Suprapubic skin (tissue), 4 donors: ENCODE results near the gene TCF12. TPM values are rescaled to one million over a fixed set of nuclear protein-coding genes. Genes with fewer than 3 reads are reported as not detected.

ENCODE experiments used
- DNase-seq, 2 donors: peaks; one replicate each; pipeline ENCODE4 v3.0.0-alpha.2; 2019; ENCODE audit warnings: low spot score in 2 of 2
- H3K27ac ChIP-seq: fragments of 200-600 bp; sonication (generic); one replicate; pipeline ENCODE4 v1.5.1; 2019
- H3K27me3 ChIP-seq: fragments of 200-600 bp; sonication (generic); one replicate; pipeline ENCODE4 v1.5.1; 2019
- H3K36me3 ChIP-seq: fragments of 200-600 bp; sonication (generic); one replicate; pipeline ENCODE4 v1.5.1; 2019
- H3K4me1 ChIP-seq: fragments of 200-600 bp; sonication (generic); one replicate; pipeline ENCODE4 v1.5.1; 2019
- H3K4me3 ChIP-seq: fragments of 200-600 bp; sonication (generic); one replicate; pipeline ENCODE4 v1.5.1; 2019; ENCODE audit warnings: mild to moderate bottlenecking
- H3K9me3 ChIP-seq: fragments of 200-600 bp; sonication (generic); one replicate; pipeline ENCODE4 v1.5.1; 2019
- EP300 ChIP-seq: sonication (generic); formaldehyde crosslinking; IDR thresholded peaks from one replicate; pipeline ENCODE4 v1.6.1; 2017; ENCODE audit warnings: antibody characterized with exemption
- POLR2A ChIP-seq, 2 donors: fragments of 450-650 bp; IDR thresholded peaks; one replicate each; pipeline ENCODE4 v1.6.1; 2017; ENCODE audit warnings: antibody characterized with exemption in 2 of 2, mild to moderate bottlenecking in 2 of 2, moderate library complexity in 2 of 2
- POLR2AphosphoS5 ChIP-seq, 3 donors: sonication (generic); formaldehyde crosslinking; IDR thresholded peaks; one replicate each; pipeline ENCODE4 v1.6.1; 2017; ENCODE audit warnings: antibody characterized with exemption in 3 of 3
- WGBS: methylation state at CpG from one replicate; pipeline ENCODE4 v1.1.5; 2018; 5-methylcytosine and 5-hydroxymethylcytosine counted together
- total RNA-seq, 4 donors: library from RNA; depleted of rRNA; stranded (reverse); fragments of >200 nt; gene quantifications; one replicate each; pipeline ENCODE4 v1.1.0, GENCODE V29; 2016
- TF ChIP-seq, protein P1 (sequence below), 2 donors: fragments of 200-600 bp in 1 of 2; fragments of 450-650 bp in 1 of 2; sonication (generic) in 1 of 2; IDR thresholded peaks; one replicate each; pipeline ENCODE4 v1.5.1; 2016 to 2019; ENCODE audit warnings: antibody characterized with exemption in 2 of 2, mild to moderate bottlenecking in 1 of 2, moderate library complexity in 1 of 2

Gene TCF12
- total RNA-seq, 4 donors from 2014 or later: 91.3 to 118 (median 105) TPM

DNA sequence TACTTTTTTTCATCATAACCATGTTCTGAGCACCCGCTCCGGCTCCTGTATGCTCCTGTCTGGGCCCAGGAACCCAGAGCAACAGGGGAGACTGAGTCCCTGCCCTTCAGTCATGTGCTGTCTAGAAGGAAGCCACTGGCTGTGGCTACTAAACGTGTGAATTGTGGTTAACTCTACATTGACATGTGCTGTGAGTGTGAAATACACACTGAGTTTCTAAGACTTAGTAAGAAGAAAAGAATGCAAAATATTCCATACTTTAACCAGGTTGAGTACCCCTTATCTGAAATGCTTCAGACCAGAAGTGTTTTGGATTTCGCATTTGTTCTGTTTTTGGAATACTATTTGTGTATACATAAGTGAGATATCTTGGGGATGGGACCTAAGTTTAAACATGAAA, 415.0 kb downstream of the TCF12 start:
- DNase-seq: no peak
- Histone ChIP-seq H3K27me3 (no peaks in the 10 kb centered on the region), H3K27ac (no peak overlapping the region), H3K4me3 (no peak overlapping the region), H3K36me3 (no peaks in the 10 kb centered on the region), H3K4me1 (no peaks in the 10 kb centered on the region), H3K9me3 (no peaks in the 10 kb centered on the region)
- TF ChIP-seq EP300 (no peak), POLR2AphosphoS5 (IDR thresholded peaks at IDR 0.05) (no peak)
- 89% methylated on average over 4 of the region's 4 CpGs for WGBS

DNA sequence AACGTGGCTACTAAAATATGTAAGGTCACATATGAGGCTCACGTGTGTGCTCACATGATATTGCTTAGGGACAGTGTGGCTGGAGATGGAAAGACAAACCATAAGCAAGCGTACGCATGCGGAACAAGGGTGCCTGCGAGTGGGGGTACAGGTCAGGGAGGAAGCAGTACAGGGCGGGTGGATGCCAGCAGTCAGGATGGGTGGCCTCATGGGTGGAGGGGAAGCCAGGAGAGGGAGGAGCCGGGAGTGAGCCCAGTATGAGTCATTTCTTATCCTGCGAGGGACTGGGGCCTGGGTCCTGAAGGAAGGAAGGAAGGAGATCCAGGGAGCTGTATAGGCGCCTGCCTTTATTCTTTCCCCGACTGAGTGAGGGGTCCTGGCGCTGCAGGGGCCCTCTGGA, 415.8 kb downstream of the TCF12 start:
- H3K36me3 ChIP-seq: no peaks in the 10 kb centered on the region
- no peaks in the 10 kb centered on the region for H3K27me3 ChIP-seq
- H3K27ac ChIP-seq: no peak overlapping the region
- H3K4me3 ChIP-seq: no peak overlapping the region
- TF ChIP-seq POLR2AphosphoS5 (IDR thresholded peaks at IDR 0.05) (no peak), POLR2A (IDR thresholded peaks at IDR 0.05) (no peak), EP300 (no peak)
- TF ChIP-seq, protein P1, sequence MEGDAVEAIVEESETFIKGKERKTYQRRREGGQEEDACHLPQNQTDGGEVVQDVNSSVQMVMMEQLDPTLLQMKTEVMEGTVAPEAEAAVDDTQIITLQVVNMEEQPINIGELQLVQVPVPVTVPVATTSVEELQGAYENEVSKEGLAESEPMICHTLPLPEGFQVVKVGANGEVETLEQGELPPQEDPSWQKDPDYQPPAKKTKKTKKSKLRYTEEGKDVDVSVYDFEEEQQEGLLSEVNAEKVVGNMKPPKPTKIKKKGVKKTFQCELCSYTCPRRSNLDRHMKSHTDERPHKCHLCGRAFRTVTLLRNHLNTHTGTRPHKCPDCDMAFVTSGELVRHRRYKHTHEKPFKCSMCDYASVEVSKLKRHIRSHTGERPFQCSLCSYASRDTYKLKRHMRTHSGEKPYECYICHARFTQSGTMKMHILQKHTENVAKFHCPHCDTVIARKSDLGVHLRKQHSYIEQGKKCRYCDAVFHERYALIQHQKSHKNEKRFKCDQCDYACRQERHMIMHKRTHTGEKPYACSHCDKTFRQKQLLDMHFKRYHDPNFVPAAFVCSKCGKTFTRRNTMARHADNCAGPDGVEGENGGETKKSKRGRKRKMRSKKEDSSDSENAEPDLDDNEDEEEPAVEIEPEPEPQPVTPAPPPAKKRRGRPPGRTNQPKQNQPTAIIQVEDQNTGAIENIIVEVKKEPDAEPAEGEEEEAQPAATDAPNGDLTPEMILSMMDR (IDR thresholded peaks at IDR 0.05): no peak
- no peaks in the 10 kb centered on the region for H3K9me3 ChIP-seq
- no peaks in the 10 kb centered on the region for H3K4me1 ChIP-seq
- WGBS: 57% methylated on average over 12 of the region's 12 CpGs
- no peak for DNase-seq

DNA sequence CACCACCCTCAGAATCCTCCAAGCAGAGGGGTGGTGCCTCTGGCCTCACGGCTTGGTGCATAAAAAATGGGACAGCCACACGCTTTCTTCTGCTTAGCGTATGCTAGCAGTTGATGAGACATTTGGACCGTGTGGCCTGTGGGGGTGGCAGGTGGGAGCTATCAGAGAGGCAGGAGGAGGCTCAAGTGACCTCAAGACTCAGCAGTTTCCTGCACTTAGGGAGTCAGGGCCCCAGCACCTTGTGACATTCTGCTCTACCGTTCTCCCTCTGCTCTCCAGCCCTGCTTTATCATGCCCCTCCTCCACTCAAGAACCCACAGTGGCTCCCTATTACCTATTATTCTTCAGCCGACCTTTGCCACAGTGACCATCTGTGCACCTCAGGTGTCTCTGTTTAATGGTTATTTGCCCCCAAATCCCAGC, 416.9 kb downstream of the TCF12 start:
- Histone ChIP-seq H3K4me3 (no peak overlapping the region), H3K9me3 (no peaks in the 10 kb centered on the region), H3K4me1 (no peaks in the 10 kb centered on the region), H3K27me3 (no peaks in the 10 kb centered on the region), H3K27ac (no peak overlapping the region), H3K36me3 (no peaks in the 10 kb centered on the region)
- WGBS: 84% methylated on average over 6 of the region's 6 CpGs
- TF ChIP-seq, protein P1 (IDR thresholded peaks at IDR 0.05): no peak
- no peak for TF ChIP-seq POLR2AphosphoS5 (IDR thresholded peaks at IDR 0.05)
- no peak for TF ChIP-seq EP300
- TF ChIP-seq POLR2A (IDR thresholded peaks at IDR 0.05): no peak
- no peak for DNase-seq

DNA sequence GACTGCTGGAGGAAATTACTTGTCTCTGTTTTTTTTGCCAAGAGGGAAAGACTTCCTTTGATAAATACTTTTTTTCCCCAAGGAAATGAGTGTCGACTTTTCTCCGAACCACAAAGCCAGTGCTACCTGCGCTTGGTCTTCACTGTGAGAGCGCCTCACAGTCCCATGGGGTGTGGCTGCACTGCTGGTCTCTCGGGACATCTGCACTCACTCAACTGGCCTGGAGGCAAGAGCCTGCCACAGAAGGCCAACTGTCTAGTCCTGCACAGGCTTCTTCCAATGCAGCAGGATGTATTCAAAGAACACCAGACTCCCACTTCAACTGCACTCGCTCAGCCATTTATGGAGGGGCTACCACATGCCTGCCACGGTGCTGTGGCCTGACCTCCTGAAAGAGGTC, 417.3 kb downstream of the TCF12 start:
- no peaks in the 10 kb centered on the region for H3K27me3 ChIP-seq
- H3K4me3 ChIP-seq: no peak overlapping the region
- no peaks in the 10 kb centered on the region for H3K36me3 ChIP-seq
- no peaks in the 10 kb centered on the region for H3K9me3 ChIP-seq
- no peak for DNase-seq
- H3K4me1 ChIP-seq: no peaks in the 10 kb centered on the region
- TF ChIP-seq EP300 (no peak), POLR2A (IDR thresholded peaks at IDR 0.05) (no peak), POLR2AphosphoS5 (IDR thresholded peaks at IDR 0.05) (no peak)
- TF ChIP-seq, protein P1 (IDR thresholded peaks at IDR 0.05): no peak
- WGBS: 67% methylated on average over 7 of the region's 7 CpGs
- no peak overlapping the region for H3K27ac ChIP-seq

DNA sequence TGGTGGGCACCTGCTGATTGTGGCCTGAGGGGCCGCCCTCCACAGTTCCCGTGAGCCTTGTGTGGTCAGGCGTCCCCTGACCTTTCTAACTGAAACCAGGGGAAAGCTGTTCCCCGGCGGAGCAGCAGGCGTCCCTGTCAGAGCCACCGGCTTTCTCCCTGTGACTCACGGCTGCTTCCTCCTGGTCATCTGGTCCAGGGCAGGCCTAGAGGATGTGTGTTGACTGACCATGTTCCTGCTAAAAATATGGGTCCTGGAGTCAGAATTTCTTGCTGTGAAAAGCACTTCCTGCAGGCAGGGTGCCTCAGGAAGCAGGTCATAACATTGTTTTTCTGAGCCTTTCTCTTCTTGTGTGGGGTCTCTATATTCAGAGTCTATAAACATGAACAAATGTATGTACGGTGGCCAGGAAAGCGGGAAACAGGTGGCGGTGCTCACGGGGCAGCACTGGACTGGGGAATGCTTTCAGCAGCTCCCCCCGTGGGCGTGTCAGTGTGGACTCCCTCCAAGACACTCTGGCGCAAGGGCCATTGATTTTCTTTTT, 419.5 kb downstream of the TCF12 start:
- Histone ChIP-seq H3K9me3 (no peaks in the 10 kb centered on the region), H3K4me3 (no peak overlapping the region), H3K27me3 (no peaks in the 10 kb centered on the region), H3K27ac (no peak overlapping the region), H3K36me3 (no peaks in the 10 kb centered on the region), H3K4me1 (no peaks in the 10 kb centered on the region)
- TF ChIP-seq EP300 (no peak), POLR2AphosphoS5 (IDR thresholded peaks at IDR 0.05) (no peak), POLR2A (IDR thresholded peaks at IDR 0.05) (no peak)
- TF ChIP-seq, protein P1 (IDR thresholded peaks at IDR 0.05): no peak
- 56% methylated on average over 14 of the region's 15 CpGs for WGBS
- DNase-seq: no peak

DNA sequence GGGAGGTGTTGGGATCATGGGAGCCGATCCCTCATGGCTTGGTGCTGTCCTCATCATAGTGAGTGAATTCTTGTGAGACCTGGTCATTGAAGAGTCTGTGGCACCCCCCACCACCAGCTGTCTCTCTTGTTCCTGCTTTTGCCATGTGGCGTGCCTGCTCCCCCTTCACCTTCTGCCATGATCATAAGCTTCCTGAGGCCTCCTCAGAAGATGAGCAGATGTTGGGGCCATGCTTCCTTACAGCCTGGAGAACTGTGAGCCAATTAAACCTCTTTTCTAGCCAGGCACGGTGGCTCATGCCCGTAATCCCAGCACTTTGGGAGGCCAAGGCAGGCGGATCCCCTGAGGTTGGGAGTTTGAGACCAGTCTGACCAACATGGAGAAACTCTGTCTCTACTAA, 420.9 kb downstream of the TCF12 start:
- no peaks in the 10 kb centered on the region for H3K9me3 ChIP-seq
- DNase-seq: no peak
- WGBS: 86% methylated on average over 5 of the region's 5 CpGs

More for the DNA sequence above, 420.9 kb downstream of the TCF12 start:
- Histone ChIP-seq H3K4me1 (no peaks in the 10 kb centered on the region), H3K27ac (no peak overlapping the region), H3K4me3 (no peak overlapping the region), H3K36me3 (no peaks in the 10 kb centered on the region), H3K27me3 (no peaks in the 10 kb centered on the region)
- no peak for TF ChIP-seq POLR2A (IDR thresholded peaks at IDR 0.05)
- TF ChIP-seq, protein P1 (IDR thresholded peaks at IDR 0.05): no peak
- no peak for TF ChIP-seq EP300
- no peak for TF ChIP-seq POLR2AphosphoS5 (IDR thresholded peaks at IDR 0.05)
